NCI-H1105 (cell line): ENCODE results near the gene RALGAPA2.

Experiments
- DNase-seq: peaks from one replicate; lab custom pipeline; 2025; lab: John Stamatoyannopoulos, UW

Gene RALGAPA2

DNA sequence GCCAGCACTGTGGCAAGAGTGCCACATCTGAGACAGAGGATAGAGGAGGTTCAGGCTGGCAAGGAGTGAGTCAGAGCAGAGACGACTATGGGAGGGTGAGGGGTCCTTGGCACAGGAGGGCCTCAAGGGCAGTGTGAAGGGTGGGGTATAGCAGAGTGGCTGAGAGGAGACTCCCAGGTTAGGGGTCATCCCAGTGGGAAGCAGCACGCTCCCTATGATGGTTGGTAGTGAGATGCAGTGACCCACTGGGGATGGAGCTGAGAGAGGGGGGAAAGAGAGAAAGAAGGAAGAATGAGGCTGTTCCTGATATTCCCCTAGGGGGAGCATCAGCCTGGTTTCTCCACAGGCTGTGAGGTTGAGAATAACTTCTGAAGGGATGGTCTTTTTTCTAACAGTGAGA, 247.2 kb downstream of the RALGAPA2 start:
- DNase-seq = no peak

DNA sequence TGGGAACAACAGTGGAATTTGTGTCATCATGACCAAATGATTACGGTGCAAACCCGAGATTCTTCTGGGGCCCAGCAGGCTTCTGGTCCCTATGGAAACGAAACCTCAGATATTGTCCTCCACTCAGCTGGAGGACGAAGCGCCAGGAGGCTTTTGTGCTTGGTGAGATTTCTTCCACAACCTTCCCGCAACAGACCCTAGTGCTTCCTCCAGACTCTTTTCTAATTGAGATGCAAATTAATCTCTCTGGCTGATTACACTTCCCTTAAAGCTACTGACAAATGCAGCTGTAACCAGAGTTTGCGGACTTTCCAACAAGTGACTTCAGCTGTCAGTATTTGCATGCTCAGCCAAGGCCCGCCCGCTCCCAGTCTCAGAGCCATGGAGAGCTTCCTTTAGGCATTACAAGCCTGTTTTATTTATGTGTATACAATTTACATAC, 248.5 kb downstream of the RALGAPA2 start:
- peak; percentile 55 for DNase-seq

DNA sequence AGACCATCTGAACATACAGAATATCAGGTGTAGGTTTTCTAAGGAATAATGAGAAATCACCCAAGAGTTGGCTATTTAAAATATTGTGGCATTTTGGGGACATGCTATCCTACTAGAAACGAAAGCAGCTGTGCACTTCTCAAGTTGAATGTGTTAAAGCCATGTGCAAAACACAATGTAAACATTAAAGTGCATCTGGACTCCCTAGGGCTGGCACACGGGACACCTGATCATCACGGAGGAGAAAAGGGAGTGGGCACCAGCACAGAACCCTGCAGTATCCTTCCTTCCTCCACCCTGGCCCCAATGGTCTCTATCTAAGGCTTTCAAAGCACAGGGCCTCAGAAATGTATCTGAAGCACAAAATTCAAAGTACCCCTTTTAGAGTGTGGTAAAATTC, 250.3 kb downstream of the RALGAPA2 start:
- no peak for DNase-seq

DNA sequence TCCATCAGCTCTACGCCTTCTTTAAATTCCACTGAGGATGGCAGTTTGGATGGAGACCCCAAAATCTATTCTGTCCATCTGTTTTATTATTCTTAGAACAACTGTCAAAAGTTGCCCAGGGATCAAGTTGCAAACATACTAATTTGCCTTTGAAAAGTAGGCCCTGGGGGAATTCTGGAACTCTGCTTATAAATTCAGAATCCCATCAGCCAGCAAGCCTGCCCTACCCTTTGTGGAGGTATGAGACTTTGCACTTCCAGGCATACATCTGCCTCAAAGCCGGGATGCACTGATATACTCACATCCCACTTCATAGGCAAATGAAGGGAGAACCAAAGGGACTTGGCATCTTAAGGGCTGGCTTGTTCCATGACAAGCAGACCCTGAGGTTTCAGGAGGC, 250.9 kb downstream of the RALGAPA2 start:
- DNase-seq = no peak

DNA sequence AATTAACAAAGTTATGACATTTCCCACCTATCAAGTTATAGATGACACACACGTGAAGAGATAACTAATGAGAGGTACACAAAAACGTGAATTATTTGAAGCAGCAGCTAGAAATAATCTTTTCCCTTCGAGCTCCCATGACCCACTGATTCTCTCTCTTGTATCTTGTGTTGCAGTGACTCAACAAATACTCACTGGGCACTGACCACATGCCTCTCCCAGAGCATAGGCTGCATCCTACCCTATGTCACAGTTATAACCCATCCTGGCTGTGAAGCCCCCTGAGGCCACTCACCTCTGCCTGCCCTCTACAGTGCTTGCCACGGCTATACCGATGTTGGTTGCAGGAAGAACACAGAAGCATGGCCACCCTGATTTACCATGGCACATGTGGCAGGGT, 252.7 kb downstream of the RALGAPA2 start:
- no peak for DNase-seq

DNA sequence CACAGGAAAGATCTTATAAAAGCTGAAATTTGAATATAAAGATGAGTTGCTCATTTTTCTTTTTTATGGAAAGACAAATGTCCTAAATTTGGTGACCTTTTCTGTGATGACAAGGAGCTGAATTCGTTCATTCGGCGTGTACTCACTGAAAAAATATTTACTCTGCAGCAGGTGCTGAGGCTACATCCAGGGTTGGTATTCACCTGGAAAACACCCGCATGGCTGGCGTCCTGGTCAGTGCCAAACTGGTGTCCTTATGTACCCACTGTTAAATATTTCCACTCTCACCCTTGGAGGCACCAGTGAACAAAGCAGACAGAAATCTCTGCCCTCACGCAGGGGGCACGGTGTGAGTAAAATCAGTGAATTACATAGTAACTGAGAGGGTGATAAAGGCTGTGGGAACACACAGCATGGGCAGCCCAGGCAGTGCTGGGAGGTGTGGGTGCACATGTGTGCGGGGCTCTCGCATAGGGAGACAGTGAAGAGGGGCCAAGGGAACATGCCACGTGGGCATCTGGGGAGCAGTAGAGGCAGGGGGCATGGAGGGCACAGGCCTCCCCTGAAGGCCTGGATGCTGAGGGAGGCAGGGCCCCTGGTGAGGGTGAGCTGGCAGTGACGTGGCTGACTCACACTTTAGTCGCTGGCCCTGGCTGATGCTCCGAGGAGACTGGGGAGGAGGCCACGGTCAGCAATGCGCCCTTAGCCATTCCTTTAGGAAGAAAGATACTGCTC, 254.9 kb downstream of the RALGAPA2 start:
- DNase-seq = no peak

DNA sequence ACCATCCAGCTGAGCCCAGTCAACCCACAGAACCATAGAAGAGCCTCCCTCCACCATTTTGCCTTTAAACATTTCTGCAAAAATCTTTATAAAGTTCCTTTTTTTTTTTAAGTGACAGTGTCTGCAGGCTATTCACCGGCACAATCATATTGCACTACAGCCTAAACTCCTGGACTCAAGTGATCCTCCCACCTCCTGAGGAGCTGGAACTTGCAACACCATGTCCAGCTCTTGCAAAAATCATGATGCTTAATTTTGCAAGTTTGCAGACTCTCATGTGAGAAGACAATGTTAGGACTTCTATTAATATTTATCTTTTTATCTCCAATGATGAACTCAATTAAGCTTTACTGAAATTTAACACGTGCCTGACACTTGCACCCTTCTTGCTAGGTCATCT, 255.7 kb downstream of the RALGAPA2 start:
- DNase-seq = no peak

DNA sequence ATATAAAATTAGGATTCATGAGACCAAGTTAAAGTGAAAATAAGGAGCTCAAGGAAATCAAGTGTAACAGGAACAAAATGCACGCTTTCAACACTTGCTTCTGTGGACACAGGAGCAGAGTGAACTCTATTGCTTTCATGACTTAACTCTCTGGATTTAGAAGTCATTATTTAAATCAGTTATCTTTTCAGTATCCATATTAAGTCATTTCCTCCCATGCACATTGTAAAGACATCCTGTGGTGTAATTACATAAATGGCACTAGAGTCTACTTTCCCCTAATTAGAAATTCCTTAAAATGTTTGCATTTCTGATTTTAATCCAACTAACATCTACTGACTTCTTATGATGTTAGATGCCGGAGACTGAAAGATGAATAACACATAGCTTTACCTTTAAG, 256.5 kb downstream of the RALGAPA2 start:
- DNase-seq = no peak

DNA sequence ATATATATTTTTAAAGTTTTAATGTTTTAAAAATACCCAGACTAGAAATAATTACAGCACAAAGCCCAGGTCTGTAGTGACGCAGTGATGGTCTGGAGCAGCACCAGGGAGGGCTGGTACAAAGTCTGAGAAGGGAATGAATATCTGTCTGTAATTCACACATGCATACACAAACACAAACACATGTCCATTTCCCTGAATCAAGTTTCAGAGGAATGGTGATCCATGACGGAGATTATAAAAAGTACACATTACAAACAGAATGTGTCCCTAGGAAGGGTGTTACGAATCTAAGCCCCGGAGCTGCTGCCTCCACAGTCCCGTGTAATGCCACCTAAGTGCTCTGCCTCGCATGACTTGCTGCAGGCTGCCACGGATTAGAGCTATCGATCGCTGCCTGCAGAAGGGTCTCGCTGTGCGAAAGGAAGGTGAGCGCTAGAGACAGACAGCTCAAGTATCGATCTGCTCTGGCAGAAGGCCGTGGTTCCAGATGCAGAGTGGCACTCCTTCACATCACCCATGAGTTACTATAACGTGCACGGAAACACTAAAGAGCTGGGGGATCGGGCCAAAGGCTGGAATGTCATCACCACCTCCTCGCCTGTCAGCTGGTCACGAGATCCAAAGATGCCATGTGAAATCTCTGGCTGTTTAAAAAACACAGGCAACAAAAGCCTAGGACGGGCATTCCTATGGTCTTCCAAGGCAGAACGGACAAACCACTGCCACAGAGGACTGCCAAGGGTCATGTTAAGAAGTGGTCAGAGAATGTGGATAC, 257.4 kb downstream of the RALGAPA2 start:
- no peak for DNase-seq

DNA sequence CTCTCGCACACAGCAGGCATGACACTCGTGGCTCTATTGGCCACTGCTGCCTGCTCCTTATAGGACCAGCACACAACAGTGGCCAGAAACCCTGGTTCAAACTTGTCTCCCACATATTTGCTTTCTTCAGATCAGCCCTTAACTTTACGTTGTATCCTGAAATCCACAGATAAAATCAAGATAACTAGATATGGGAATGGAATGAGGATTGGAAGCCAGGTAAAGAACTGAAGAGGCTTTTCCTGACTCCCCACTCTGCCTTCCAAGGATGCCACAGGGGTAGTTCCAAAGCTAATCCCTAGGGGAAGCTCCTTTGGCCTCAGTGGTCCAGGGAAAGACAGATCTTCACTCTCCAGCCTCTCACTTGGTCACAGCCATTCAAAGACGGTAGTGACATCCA, 258.1 kb downstream of the RALGAPA2 start:
- DNase-seq = no peak

DNA sequence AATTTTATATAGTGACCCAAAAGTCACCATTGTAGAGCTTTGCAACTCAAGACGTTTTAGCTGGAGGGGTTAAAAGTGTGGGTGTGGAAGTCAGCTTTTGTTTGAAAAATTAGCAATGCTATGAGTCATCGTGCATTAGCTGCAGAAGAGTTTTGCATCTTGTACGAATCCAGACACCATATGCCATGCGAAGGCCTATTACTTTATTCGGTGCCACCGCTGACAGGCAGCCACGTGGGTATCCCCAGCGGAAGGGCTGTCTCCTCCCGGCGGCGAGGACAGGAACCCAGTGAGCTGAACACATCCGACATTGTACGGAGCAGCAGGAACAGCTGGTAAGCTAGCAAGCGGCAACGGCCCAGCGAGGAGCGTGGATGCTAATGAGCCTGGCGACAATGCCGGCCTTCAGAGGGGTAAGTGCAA, 260.2 kb downstream of the RALGAPA2 start:
- DNase-seq = peak; percentile 43

DNA sequence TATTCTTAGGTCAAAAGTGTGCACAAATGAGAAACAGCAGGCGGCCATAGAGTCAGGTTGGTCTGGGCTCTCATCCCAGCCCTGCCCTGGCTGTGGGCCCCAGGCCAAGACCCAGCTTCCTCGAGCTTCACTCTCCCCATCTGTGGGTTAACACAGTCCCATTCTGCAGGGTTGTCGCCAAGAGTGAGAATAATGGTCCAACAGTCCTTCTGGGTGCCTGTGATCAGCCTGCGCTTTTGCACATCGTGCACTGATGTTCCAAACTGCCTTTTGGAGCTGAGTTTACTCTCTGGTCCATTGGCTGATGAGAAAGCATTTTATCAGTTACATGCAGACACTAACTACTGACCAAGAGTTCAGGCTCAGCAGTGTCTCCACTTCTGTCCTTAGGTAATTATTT, 261.9 kb downstream of the RALGAPA2 start:
- peak; percentile 68 for DNase-seq

DNA sequence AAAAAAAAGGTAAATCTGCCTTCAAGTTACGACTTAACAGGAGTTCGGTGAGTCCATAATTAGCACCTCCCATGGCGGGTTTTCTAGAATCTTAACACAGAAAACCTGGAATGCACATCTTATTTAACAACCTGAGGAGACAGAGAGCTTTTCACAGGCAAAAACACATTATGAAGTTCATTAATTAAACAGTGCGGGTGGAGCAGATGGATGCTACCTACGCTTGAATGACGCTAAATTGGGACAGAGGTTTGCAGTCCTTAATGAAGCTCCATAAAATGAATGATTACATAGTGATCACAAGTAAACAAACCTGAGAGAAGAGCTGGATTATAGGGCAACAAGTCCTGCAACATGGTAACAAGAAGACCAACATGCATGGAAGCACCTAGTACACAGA, 263.6 kb downstream of the RALGAPA2 start:
- peak; percentile 19 for DNase-seq

DNA sequence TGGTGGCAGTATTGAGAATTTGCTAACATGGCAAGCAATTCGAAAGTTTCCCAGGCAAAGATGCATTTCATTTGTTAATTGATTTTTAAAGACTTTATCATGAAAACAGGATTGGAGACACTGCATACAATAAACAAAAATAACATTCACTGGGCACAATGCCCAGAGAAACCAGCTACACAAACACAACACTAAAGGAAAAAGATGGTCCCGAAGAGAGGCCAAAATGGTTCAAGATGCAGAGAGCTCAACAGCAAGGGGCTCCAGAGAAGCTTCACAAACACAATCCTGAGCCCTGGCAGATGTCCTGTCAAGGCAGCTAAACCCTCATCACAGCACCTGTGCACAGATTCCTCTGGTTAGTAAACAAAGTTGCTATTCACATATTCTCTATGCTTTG, 265.2 kb downstream of the RALGAPA2 start:
- DNase-seq = peak; percentile 30

DNA sequence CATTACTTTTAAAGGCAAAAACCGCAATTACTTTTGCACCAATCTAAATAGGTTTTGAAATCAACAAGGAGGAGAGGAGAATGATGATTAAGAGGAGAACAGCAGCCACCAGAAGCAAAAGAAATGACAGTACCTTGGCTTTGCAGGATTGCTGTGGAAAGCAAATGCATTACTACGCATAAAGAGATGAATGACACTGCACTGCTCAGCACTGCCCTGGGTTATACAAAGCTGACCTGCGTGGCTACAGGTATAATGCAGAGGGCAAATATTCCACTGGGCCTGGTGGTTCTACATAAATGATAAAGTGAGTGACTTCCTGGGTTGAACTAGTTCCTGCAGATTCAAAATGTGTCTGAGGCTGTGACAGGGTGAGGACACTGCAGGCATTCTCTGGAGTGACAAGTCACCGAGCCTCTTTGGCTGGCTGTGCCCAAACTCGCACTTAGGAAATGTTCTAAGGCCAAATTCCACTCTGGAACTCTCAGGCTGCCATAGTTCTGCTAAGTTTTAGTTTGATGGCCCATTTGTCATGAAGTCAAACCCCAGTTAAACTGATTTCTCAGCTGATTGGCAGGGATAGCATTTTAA, 265.9 kb downstream of the RALGAPA2 start:
- DNase-seq = no peak

DNA sequence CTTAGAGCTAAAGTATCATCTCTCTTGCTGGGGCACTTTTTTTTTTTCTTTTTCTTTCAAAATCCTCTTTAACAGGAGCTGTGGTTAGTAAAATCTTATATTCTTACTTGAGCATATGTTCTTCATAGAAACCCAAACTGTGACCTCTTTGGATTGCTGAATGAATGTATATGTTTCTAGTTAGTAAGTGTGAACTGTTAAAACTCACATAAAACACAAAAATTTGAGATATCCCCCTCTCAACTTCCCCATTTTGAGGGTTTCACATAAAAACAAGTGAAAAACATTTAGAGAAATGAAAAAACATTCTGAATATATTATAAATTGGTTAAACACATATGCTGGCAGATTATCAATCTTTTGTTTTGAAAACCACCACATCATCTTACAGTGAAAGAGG, 266.4 kb downstream of the RALGAPA2 start:
- DNase-seq = no peak

DNA sequence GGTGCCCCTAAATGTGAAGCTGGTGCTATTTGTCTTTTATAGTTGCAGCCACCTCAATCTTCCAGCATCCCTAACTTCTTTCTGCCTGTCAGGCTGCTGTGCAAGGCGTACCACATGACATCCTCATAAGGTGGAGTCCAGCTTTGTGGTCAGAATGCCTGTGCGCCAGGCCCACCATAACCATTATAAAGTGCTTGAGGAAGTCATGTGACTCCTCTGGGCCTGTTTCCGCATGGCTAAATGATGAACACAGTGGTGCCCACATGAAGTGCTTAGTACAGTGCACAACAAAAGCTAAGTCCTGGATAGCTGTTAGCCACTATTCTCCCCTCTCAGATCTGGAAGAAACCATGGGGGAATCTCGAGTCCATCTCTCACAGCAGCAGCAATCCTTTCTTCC, 268.9 kb downstream of the RALGAPA2 start:
- no peak for DNase-seq

DNA sequence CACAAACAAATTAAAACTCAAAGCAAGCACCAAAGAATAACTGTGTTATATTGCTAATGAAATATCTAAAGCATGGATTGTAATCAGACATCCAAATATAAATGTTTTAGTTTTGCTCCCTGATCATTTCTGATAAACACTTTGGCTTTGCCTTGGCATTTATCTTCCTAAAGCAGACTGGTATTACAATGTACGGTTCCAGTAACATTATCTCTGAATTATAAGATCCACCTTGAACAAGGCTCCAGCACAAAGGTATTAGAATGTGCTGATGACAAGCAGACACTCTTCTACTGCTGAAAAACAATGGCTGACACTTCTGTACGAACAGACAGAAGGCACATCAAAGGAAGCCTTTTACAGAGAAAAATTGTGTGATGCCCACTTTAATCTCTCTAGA, 270.0 kb downstream of the RALGAPA2 start:
- DNase-seq = no peak

DNA sequence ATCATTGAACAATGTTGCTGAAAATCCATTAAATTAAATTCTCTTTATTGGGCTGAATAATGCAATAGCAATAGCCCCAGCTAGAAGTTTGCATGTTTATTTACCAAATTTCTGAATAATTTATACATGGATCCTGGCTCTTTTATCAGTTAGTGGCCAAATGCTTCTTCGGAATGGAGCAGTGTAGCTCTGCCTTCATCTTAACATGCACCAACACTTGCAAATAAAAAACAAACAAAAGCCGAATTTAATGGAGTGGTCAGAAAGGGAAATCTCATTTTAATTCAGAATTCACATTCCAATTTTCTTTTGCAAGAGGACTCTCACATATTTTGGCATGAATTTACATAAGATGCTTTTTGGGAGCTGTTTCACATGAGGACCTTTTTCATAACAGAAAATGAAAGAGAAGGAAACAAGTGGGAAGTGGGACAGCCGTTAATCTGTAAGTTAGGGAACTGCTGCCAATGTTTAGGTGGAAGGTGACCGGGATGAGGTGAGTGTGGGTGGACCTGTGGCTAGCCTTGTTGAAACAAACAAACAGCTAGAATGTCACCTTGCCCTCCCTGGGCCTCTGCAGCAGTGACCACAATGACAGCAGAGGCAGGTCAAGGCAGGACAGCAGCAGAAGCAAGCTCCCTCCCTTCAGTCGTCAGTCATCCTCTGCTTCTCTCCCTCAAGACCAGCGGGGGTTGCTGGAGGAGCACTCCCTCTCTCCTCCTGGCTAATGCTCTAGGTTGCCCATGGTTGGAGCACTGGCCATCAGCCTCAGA, 271.4 kb downstream of the RALGAPA2 start:
- DNase-seq = no peak

DNA sequence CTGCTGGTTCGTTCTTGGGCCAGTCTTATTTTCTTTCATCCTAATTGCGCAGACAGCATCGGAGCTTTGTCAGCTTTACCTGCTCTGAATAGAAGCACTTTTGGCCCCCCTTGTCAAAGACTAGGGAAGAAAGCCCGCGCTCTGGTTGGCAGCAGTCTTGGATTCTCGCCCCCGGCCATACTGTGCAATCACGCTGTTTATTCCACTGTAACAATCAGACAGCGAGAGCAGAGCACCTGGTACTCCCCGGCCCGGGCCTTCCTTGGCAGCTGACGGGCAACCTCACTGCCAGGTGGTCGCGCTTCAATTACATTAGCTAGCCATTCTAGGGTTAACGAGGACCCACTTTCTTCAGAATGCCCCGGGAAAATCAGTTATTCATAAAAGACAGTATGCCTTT, 272.0 kb downstream of the RALGAPA2 start:
- peak; percentile 99 for DNase-seq

DNA sequence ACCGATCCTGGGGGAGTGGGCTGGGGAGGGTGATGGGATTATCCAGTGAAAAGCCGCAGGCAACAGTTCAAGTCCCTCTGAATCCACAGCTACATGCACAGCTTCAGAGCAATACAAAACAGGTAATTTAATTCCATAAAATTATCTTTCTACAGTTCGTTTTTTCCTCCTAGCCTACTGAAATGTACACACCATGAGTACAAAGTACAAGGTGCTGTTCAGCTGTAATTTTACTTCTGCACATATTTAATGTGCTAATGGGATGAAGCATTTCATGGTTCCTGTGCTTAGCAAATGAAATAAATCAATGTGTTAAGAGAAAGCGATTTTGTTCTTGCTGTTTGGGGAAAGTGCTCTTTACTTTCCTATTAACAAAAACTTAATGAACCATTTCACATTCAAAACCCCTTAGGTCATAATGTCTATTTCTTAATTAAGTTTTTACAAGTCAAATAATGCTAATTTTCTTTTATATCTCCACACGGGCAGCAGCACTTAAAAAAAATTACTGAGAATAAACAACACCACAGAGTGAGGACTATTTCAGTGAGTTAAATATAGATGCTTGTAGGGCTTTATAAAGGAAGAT, 272.7 kb downstream of the RALGAPA2 start:
- DNase-seq = peak; percentile 41

DNA sequence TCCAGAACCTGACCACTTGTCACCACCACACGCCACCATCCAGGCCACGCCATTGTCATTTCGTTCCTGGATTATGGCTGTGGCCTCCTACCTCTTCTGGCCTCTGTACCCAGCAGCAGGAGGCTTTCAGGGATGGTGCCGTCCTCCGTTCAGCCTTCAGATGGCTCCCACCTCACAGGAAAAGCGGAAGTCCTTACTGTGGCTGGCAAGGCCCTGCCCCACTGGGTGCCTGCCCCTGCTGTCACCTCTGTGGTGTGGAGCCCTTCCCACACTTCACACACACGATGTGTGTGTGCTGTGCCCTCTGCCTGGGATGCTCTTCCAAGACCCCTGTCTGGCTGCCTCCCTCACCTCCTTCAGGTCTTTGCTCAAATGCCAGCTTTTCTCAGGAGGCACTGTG, 275.1 kb downstream of the RALGAPA2 start:
- DNase-seq = no peak
